ENCODE results near the gene C20orf141.

Gene C20orf141

GRCh38 chr20:2809690-2810089 is 5.1 kb upstream of the C20orf141 start:
- Histone ChIP-seq H3K27me3 (ENCODE audit: insufficient read depth, low read length) (peaks cover 29% of the 10 kb centered on the region), H3K79me2 (ENCODE audit: control insufficient read depth, insufficient read depth, low read length, unreplicated experiment) (no peaks in the 10 kb centered on the region), H3K27ac (ENCODE audit: low read depth, low read length) (no peak overlapping the region), H3K4me3 (ENCODE audit: low read depth, low read length) (no peak overlapping the region), H2AFZ (ENCODE audit: low read length, unreplicated experiment) (no peak overlapping the region), H3K4me1 (ENCODE audit: control insufficient read depth, insufficient read depth, low read length, unreplicated experiment) (peaks cover 13% of the 10 kb centered on the region), H3K36me3 (ENCODE audit: insufficient read depth, low read length) (no peaks in the 10 kb centered on the region)

GRCh38 chr20:2812189-2812588 is 2.6 kb upstream of the C20orf141 start:
- H3K79me2 ChIP-seq (ENCODE audit: control insufficient read depth, insufficient read depth, low read length, unreplicated experiment), result no peaks in the 10 kb centered on the region
- H3K27ac ChIP-seq (ENCODE audit: low read depth, low read length), result no peak overlapping the region
- no peak overlapping the region for H3K4me3 ChIP-seq (ENCODE audit: low read depth, low read length)
- H3K4me1 ChIP-seq (ENCODE audit: control insufficient read depth, insufficient read depth, low read length, unreplicated experiment), result peaks cover 28% of the 10 kb centered on the region
- peaks cover 8% of the 10 kb centered on the region for H3K27me3 ChIP-seq (ENCODE audit: insufficient read depth, low read length)
- no peaks in the 10 kb centered on the region for H3K36me3 ChIP-seq (ENCODE audit: insufficient read depth, low read length)
- no peak overlapping the region for H2AFZ ChIP-seq (ENCODE audit: low read length, unreplicated experiment)

DNA sequence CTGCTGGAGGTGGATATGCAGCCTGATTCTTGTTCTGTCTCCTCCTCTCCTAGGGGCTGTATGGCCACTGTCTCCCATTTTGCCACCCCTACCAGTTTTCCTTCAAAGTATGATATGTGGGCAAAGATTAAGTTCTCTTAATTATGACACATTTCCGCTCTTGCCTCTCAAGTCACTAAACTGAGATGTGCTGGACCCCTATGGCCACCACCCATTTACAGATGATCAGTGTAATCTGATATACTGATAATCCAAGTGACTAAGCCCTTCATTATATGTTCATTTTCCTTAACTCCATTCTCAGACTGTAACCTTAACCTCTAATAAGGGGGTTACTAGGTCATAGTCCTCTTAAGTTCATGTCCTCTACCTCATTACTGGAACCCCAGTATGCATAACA is 711 bp upstream of the C20orf141 start:
- Histone ChIP-seq H3K36me3 (ENCODE audit: insufficient read depth, low read length) (no peaks in the 10 kb centered on the region), H2AFZ (ENCODE audit: low read length, unreplicated experiment) (no peak overlapping the region), H3K79me2 (ENCODE audit: control insufficient read depth, insufficient read depth, low read length, unreplicated experiment) (no peaks in the 10 kb centered on the region), H3K4me3 (ENCODE audit: low read depth, low read length) (peak overlapping the region; percentile 41; the same call in 1 of the 2 replicates), H3K4me1 (ENCODE audit: control insufficient read depth, insufficient read depth, low read length, unreplicated experiment) (peaks cover 28% of the 10 kb centered on the region), H3K27me3 (ENCODE audit: insufficient read depth, low read length) (no peaks in the 10 kb centered on the region), H3K27ac (ENCODE audit: low read depth, low read length) (peak overlapping the region; percentile 53; the same call in 1 of the 2 replicates)

GRCh38 chr20:2815242-2815900 is 584 bp downstream of the C20orf141 start:
- peak overlapping the region; percentile 8; the same call in 1 of the 2 replicates for H3K27ac ChIP-seq (ENCODE audit: low read depth, low read length)
- H3K4me3 ChIP-seq (ENCODE audit: low read depth, low read length), result no peak overlapping the region
- no peak overlapping the region for H2AFZ ChIP-seq (ENCODE audit: low read length, unreplicated experiment)
- no peaks in the 10 kb centered on the region for H3K27me3 ChIP-seq (ENCODE audit: insufficient read depth, low read length)
- no peaks in the 10 kb centered on the region for H3K79me2 ChIP-seq (ENCODE audit: control insufficient read depth, insufficient read depth, low read length, unreplicated experiment)
- peaks cover 36% of the 10 kb centered on the region for H3K4me1 ChIP-seq (ENCODE audit: control insufficient read depth, insufficient read depth, low read length, unreplicated experiment)
- no peaks in the 10 kb centered on the region for H3K36me3 ChIP-seq (ENCODE audit: insufficient read depth, low read length)

DNA sequence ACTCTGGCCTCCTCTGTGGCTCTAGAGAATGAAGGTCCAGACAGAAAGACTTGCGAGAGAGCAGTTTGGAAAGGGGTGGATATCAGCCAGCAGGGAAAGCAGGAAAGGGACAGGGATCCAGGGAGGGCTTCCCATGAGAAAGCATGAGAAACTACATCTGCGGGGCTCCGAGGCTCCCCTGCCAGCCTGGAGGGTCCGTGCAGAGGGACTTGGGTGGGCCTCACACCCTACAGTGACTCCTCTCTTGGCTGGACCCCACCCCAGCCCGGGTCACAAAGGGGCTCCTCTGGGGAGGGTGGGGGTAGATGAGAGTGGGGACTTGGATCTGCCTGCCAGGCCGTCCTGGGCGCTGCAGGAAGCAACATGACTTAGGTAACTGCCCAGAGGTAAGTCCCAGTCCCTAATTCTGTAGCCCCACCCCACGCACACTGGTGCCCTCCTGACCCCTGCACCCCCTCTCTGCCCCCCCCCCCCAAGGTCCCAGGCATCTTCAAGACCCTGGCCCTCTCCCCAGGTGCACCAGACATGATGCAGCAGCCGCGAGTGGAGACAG is 1.3 kb downstream of the C20orf141 start, which contains the start of gene TMEM239:
Gene TMEM239 (plus strand): TSS at position 335 of the 553 bp plus-strand sequence. CDS start 191 bp downstream, at position 526.
- no peaks in the 10 kb centered on the region for H3K36me3 ChIP-seq (ENCODE audit: insufficient read depth, low read length)
- no peak within 1 kb of the TSS for H3K4me3 ChIP-seq (ENCODE audit: low read depth, low read length)
- no peak within 1 kb of the TSS for H2AFZ ChIP-seq (ENCODE audit: low read length, unreplicated experiment)
- peak within 1 kb of the TSS; percentile 8; the same call in 1 of the 2 replicates for H3K27ac ChIP-seq (ENCODE audit: low read depth, low read length)
- no peaks in the 10 kb centered on the region for H3K79me2 ChIP-seq (ENCODE audit: control insufficient read depth, insufficient read depth, low read length, unreplicated experiment)
- no peaks in the 10 kb centered on the region for H3K27me3 ChIP-seq (ENCODE audit: insufficient read depth, low read length)
- H3K4me1 ChIP-seq (ENCODE audit: control insufficient read depth, insufficient read depth, low read length, unreplicated experiment), result peaks cover 41% of the 10 kb centered on the region

GRCh38 chr20:2816583-2817340 is 2.0 kb downstream of the C20orf141 start:
- peaks cover 41% of the 10 kb centered on the region for H3K4me1 ChIP-seq (ENCODE audit: control insufficient read depth, insufficient read depth, low read length, unreplicated experiment)
- H3K27ac ChIP-seq (ENCODE audit: low read depth, low read length), result no peak overlapping the region
- no peak overlapping the region for H3K4me3 ChIP-seq (ENCODE audit: low read depth, low read length)
- H3K27me3 ChIP-seq (ENCODE audit: insufficient read depth, low read length), result no peaks in the 10 kb centered on the region
- no peak overlapping the region for H2AFZ ChIP-seq (ENCODE audit: low read length, unreplicated experiment)
- H3K79me2 ChIP-seq (ENCODE audit: control insufficient read depth, insufficient read depth, low read length, unreplicated experiment), result no peaks in the 10 kb centered on the region
- no peaks in the 10 kb centered on the region for H3K36me3 ChIP-seq (ENCODE audit: insufficient read depth, low read length)

GRCh38 chr20:2817341-2817726 is 2.5 kb downstream of the C20orf141 start:
- H2AFZ ChIP-seq (ENCODE audit: low read length, unreplicated experiment), result no peak overlapping the region
- no peak overlapping the region for H3K27ac ChIP-seq (ENCODE audit: low read depth, low read length)
- H3K79me2 ChIP-seq (ENCODE audit: control insufficient read depth, insufficient read depth, low read length, unreplicated experiment), result no peaks in the 10 kb centered on the region
- H3K4me3 ChIP-seq (ENCODE audit: low read depth, low read length), result no peak overlapping the region
- H3K27me3 ChIP-seq (ENCODE audit: insufficient read depth, low read length), result no peaks in the 10 kb centered on the region
- peaks cover 44% of the 10 kb centered on the region for H3K4me1 ChIP-seq (ENCODE audit: control insufficient read depth, insufficient read depth, low read length, unreplicated experiment)
- no peaks in the 10 kb centered on the region for H3K36me3 ChIP-seq (ENCODE audit: insufficient read depth, low read length)

DNA sequence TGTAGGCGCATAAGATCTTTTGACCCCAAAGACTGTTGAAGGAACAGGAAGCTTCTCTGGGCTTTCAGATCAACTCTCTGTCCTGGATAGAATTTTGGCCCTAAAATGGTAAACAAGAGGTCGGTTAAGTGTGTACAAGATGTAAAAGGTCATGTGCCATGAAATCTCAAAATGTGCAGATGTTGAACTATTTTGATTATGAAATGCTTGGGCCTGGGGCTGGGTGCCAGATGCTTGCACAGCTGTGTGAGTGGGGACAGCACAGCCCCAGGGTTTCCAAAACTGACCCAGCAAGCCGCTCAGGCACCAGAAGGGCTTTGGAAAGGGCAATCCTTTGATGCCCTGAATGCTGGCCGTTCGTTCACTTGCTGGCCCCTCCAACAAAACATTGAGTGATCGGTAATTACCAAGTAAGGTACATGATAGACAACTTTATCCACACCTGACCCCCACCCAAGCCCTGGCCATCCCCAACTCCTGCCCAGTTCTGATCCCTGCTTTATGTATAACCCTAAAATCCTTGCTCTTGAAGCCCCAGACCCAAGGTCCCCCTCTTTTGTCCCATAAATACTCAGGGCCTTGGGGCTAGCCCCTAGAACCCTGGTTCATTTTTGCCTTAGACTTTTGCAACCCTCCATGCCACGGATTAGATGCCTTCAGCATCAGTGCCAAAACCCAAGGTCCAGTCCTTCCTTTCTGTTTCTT is 3.3 kb downstream of the C20orf141 start:
- H3K27ac ChIP-seq (ENCODE audit: low read depth, low read length), result no peak overlapping the region
- no peaks in the 10 kb centered on the region for H3K36me3 ChIP-seq (ENCODE audit: insufficient read depth, low read length)
- no peak overlapping the region for H2AFZ ChIP-seq (ENCODE audit: low read length, unreplicated experiment)
- no peaks in the 10 kb centered on the region for H3K27me3 ChIP-seq (ENCODE audit: insufficient read depth, low read length)
- H3K4me1 ChIP-seq (ENCODE audit: control insufficient read depth, insufficient read depth, low read length, unreplicated experiment), result peaks cover 44% of the 10 kb centered on the region
- H3K4me3 ChIP-seq (ENCODE audit: low read depth, low read length), result no peak overlapping the region
- no peaks in the 10 kb centered on the region for H3K79me2 ChIP-seq (ENCODE audit: control insufficient read depth, insufficient read depth, low read length, unreplicated experiment)

DNA sequence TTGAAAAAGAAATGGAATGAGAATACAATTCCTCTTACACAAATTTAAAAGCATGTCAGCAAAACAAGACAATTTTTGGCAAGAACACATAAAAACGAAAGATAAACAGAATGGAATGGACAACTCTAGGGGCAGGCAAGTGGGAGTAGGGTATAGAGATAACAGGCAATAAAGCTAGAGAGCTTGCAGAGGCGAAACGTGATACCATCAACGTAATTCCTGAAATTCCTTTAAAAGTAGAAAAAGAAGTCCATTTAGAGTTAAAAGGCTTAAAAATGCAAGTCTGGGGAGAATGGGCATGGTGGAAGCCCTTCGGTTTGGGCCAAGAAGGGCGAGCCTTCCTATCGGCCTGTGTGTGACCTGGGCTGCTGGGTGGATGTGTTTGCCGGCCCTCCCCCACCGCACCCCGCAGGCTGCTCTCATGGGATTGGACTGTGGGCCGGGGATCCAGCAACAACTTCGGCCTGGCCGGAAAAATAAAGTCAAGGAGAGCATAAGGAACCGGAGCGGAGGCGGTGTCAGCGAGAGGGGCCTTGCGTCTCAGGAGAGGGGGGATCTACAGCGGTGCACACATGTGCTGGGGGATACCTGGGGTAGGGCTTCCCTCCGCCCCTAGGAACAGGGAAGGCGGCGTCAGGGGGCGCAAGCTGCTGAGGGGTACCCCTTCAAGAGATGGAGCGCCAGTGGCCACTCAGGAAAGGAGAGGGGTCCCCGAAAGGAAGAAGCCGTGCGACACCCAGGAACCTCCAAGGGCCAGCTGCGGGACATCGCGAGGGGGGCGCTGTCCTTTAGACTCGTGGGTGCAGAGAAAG is 5.5 kb downstream of the C20orf141 start:
- H2AFZ ChIP-seq (ENCODE audit: low read length, unreplicated experiment), result peak overlapping the region; percentile 61
- no peaks in the 10 kb centered on the region for H3K36me3 ChIP-seq (ENCODE audit: insufficient read depth, low read length)
- peaks cover 26% of the 10 kb centered on the region for H3K4me1 ChIP-seq (ENCODE audit: control insufficient read depth, insufficient read depth, low read length, unreplicated experiment)
- H3K4me3 ChIP-seq (ENCODE audit: low read depth, low read length), result peak overlapping the region; percentile 2
- 0 out of 2 replicates have a peak overlapping the region, but pooled peaks have one; percentile 0 for H3K27ac ChIP-seq (ENCODE audit: low read depth, low read length)
- no peaks in the 10 kb centered on the region for H3K79me2 ChIP-seq (ENCODE audit: control insufficient read depth, insufficient read depth, low read length, unreplicated experiment)
- no peaks in the 10 kb centered on the region for H3K27me3 ChIP-seq (ENCODE audit: insufficient read depth, low read length)
